ENCODE measurements around the gene ISM1.

Gene ISM1

DNA sequence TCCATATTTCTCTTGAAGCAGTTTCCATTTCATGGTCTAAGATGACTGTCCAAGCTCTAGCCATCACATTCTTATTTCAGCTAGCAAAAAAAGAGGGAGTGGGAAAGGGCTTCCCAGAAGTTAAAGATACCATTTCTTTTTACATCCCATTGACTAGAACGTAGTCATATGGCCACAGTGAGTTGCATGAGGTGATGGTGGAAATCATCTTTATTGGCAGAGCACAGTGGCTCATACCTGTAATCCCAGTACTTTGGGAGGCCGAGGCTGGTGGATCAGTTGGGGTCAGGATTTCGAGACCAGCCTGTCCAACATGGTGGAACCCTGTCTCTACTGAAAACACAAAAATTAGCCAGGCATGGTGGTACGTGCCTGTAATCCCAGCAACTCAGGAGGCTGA, 99.6 kb downstream of the ISM1 start:
- no peak for DNase-seq

DNA sequence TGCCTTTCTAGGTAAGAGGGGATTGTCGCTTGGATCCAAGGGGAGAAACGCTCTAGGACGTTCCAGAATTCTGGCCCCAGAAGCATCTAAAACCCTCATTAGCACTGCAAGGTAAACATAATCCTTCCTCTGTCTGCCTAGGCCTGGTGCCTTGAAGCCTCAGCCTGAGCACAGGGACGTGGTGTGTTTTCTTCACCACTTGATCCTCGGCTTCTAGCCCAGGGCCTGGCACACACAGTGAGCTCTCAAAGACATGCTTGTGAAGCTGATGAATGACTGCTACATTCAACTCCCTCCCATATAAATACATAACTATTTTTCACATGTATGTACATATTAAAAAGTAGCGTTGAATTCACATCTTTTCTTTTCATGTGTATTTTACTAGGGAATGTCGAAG, 100.3 kb downstream of the ISM1 start:
- no peak for DNase-seq

DNA sequence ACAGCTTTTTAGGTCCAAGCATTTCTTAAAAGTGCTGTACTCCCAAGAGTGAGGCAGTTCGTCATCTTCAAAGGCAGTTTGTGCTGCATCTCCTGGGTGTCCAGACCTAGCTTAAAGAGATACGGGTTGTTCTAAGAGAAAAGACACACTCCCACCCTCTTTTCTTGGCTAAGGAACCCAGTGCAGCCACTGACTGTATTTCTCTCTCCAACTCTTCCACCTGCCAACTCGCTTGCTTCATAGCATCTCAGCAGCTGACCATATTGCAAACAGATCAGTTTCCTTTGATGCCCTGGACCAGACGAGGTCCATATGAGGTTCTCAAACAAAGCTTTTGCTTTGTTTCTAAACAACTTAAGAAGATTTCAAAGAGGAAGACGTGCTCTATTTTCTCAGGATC, 101.1 kb downstream of the ISM1 start:
- no peak for DNase-seq

DNA sequence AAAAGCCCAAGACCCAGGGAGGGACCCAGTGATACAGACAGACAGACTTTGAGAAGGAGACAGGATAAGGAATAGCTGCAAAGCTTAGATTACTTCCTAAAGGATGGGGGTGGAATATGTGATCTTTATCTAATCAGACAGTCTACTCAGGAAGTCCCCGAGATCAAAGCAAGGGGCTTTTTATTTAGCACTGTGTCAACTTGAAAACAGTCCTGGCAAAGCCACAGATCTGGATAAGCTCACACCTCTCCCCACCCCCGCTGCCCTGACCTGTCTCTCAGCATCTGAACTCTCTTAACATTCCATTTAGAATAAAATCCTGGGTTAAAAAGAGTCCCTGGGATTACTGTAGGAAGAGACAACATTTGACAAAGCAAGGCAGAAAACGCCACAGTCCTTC, 101.5 kb downstream of the ISM1 start:
- DNase-seq, result no peak

DNA sequence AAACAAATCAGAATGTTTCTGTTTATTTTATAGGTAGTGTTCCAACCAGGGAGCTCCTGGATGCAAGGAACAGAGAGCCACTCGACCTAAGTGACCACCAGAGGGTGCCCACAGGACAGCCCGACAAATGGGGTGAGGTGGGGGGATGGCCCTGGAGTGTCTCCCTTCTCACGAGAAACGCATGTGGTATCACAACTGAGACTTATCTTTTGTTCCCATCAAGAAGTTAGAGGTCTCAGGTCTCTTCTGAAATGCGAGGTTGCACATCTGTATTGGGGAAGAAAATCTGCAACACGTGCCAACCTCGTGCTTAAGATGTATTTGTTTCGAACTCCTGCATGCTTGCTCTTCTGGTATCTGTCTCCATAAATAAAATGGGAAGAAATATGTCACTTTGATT, 104.0 kb downstream of the ISM1 start:
- no peak for DNase-seq

DNA sequence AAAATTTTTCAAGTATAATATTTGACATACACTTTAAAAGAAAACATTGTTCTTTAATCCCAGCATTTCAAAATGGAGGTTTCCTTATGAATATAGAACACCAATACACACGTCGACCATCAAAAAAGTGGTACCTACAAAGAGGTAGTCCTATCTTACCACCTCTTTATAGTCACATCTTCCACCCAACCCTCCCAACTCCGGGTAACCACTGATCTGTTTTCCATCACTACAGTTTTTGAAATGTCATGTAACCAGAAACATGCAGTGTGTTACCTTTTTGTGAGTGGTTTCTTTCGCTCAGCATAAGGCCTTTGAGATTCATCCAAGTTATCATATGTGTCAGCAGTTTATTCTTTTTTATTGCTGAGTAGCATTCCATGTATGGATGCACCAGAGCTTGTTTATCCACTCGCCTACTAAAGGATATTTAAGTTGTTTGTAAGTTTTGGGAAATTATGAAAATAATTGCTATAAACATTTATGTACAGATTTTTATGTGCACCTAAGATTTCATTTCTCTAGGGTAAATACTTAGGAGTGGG, 104.8 kb downstream of the ISM1 start:
- no peak for DNase-seq

DNA sequence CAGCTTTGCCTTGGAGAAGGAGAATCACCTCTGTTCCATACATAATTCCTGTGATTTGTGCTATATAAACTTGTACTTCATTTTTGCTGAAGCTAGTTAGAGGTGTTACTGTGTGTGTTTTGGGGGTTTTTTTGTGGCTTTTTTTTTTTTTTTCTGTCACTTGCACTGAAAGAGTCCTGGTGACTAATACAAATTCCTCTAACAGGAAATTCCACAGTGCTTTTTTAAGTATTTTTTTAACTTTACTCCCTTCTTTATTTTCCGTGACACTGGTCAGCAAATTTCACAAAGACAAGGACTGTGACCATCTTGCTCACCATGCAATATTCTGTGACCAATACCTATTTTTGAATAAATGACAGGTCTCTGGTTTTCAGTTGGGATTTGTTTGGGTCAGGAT, 110.5 kb downstream of the ISM1 start:
- DNase-seq, result no peak

DNA sequence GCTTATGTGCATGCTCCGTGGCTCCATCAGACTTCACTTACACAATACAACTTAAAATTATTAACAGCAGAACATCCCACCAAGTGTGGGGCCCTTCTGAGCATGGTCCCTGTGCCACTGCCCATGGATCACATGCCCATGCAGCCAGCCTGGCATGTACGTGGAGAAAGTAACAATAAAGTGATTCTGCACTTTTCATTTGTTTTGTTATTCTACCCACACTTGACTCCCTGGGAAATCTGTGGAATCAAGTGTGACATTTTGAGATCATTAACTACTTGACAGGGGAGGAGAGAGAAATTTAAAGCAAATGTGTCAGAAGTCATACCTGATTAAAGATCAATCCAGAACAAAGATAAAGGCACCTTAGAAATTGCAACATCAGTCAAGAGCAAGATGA, 112.0 kb downstream of the ISM1 start:
- DNase-seq, result no peak

DNA sequence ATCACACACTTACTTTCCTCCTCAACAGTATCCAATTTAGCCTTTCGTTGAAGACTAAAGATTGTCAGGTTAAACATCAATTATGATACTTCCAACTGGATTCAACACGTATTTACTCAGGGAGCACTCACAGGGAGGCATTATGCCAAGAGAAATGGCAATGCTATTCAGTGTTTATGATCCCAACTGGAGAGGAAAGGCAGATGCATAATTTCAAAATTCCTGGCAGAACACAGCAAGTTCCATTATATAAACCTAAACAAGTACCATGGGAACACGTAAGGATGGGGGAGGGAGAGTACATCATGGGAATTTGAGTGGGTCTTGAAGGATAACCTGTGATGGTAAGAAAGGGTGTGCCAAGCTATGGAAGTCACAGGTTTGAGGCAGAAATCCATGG, 112.7 kb downstream of the ISM1 start:
- no peak for DNase-seq

DNA sequence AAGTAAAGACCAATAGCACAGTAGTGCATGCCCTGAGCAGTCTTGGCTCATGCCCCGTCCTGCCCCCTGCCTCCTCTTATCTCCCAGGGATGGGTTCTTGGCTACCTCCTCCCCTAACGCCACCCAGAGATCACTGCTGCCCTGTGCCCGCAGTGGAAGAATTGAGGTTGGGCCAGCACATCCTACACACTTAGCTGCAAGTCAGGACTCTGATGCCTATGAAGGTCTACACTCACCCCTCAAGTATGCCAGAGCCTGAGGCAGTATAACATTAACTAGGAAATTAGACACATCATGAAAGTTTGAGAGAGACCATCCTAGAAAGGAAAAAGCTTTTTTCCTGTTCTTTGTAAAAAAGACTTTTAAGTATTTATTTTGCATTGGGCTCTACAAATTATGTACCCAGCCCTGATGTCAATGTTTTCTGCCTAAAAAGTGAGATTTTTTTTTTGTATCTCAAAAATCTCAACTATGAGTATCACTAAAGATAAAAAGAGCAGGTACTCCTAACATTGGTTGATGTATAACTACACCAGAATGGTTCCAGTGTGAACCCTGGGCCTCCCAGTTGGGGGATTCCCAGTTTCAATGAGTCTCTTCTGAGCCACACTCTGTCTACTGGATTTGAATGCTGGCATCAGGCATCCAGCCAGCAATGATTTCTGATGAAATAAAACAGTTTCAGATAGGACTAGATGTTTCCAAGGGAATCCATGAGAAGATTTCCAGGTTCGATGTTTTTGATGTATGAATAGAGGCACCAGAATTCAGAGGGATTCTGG, 115.4 kb downstream of the ISM1 start:
- no peak for DNase-seq

DNA sequence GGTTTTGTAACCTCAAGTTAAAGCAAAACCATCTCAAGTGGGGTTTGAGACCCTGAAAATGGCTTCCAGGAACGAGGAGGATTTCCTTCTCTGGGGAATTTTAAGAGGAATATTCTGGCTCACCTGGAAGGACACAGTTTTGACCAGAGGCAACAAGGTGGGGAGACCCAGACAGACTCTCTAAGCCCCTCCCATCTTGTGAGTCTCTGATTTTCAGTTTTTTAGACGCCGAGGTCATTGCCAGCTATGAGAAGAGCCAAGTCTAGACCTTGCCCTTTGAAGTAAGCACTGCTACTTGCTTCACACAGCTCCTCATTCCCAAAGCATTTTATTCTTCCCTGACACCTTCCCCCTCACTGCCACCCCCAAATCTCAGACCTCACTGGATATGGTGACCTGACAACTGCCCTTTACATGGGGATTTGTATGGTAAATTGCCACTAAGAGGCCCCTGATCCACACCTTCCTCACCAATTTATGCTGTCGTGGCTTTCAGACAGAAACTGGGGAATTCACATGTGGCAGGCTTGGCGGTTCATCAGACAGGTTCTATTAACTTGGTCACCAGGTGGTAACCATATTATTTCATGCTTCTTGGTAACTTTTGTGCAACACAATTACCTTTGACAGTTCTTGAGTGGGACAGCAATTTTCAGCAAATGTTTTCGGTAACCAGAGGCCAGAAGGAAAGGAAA, 116.2 kb downstream of the ISM1 start:
- DNase-seq, result no peak

DNA sequence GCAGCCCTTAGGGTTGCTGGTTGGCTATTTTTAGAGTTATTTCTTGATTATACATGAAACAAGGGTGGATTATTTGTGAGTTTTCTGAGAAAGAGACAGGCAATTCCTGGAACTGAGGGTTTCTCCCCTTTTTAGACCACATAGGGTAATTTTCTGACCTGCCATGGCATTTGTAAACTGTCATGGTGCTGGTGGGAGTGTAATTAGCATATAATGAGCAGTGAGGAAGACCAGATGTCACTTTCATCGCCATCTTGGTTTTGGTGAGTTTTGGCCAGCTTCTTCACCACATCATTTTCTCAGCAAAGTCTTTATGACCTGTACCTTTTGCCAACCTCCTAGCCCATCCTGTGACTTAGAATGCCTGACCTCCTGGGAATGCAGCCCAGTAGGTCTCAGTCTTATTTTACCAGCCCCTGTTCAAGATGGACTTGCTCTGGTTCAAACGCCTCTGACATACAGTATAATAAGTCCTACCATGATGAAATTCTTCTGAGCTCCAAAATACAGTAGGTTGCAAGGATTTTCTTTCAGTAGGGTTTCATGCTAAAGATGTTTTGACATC, 117.1 kb downstream of the ISM1 start:
- no peak for DNase-seq

DNA sequence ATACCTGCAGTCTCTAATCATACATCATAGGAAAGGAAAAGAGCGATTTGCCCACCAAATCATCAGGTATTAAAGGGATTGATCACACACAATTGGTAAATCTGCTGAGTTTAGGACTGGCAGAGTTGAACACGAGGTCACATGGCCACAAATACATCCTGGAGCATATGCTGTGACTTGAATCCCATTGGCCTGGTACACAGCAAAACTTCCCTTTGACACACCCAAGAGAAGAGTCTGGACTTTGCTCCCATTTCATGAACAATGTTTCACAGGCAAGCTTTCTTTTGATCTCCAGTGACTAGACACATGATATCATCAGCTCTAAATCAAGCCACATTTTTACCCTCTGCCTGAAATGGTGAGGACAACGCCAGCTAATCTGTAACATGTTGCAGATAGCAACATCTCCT, 117.9 kb downstream of the ISM1 start:
- no peak for DNase-seq

DNA sequence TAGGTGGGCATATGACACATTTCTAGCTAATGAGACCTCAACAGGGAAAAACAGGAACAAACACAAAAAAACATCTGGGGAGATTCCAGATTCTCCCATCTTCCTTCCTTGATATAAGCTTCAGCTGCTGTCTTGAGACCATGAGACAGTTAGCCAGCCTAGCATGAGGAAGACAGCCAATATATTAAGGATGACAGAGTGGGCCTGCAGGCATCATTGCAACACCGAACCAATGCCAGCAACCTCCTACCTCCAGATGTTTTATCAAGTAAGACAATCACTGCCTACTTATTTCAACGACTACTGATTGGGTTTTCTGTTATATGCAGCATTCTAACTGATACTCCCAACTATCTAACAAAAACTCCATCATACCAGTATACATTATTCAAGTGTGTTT, 119.0 kb downstream of the ISM1 start:
- DNase-seq, result no peak

DNA sequence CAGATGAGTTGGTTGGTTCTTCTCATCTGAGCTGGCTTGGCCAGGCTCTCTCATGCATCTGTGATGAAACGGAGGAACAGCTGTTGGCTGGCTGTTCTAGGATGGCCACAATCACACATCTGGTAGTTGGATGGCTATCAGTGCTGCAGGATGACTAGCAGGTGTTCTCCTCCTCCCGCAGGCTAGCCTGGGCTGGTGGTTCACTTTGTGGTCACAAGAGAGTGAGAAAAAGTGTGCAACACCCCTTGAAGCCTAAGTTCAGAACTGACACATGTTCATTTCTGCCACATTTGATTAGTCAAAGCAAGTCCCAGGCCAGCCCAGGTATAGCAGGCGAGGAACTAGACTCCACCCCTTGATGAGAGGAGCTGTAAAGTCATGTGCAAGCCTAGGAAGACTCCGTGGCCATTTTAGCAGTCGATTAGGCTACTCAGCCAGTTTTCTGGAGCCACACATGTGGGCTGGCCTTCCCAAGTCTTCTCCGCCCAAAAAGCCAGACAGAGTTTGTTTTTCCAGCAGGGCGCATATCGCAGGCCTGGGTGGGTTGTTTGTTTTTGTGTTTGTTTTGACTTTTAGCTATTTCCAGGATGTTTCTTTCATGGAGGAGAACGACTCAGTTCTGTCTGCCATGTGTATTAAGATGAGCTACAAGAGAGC, 120.8 kb downstream of the ISM1 start:
- DNase-seq, result no peak

DNA sequence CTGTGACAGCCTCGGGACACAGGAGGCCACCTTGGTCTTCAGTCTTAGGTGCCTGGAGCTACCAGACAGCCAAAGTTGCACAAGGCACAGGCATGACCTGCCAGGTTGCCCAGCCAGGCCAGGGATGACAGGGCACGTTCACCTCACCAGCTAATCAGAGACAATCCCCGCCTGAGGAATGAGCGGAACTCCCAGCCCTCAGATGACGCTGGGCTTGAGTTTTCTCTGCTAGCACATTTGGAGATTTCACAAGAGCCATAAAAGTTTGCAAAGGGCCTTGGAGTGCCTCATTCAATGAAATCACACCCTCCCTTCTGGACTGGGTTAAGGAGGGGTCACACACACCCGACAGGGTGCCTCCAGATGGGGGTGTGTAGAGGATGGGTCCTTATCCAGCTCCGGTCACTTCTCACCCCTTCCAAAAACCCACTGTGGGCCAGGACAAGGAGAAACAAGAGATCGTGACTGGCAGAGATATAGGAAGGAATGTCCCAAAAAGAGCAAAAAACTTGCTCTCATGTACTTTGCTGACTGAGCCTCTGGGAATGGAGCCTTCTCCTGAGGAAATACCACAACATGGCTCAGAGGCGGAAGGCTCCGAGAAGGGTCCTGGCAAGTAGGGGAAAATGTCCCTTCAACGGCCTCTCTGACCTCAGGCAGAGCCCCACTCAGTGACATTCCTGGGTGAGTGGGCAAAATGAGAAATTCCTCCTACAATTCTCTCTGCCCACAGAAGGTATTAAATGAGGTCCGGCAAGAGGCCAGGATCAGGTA, 121.6 kb downstream of the ISM1 start:
- no peak for DNase-seq

DNA sequence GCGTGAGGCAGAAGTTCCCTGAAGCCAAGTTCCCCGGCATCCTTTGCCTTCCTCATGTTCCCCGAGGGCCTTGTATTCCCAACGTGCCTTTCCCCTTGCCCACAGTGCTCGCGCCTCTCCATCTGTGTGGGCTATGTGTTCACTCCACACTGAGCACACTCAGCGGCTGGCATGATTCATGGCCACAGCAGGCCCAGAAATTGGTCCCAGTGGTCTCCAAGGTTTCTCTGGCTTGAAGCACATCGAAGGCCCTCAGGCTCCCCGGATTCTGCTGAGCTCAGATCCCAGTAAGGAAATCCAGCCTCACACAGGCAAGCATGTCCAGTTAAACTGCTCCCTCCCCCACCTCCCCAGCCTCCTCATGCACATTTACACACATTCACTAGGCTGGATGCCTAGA, 123.6 kb downstream of the ISM1 start:
- no peak for DNase-seq

DNA sequence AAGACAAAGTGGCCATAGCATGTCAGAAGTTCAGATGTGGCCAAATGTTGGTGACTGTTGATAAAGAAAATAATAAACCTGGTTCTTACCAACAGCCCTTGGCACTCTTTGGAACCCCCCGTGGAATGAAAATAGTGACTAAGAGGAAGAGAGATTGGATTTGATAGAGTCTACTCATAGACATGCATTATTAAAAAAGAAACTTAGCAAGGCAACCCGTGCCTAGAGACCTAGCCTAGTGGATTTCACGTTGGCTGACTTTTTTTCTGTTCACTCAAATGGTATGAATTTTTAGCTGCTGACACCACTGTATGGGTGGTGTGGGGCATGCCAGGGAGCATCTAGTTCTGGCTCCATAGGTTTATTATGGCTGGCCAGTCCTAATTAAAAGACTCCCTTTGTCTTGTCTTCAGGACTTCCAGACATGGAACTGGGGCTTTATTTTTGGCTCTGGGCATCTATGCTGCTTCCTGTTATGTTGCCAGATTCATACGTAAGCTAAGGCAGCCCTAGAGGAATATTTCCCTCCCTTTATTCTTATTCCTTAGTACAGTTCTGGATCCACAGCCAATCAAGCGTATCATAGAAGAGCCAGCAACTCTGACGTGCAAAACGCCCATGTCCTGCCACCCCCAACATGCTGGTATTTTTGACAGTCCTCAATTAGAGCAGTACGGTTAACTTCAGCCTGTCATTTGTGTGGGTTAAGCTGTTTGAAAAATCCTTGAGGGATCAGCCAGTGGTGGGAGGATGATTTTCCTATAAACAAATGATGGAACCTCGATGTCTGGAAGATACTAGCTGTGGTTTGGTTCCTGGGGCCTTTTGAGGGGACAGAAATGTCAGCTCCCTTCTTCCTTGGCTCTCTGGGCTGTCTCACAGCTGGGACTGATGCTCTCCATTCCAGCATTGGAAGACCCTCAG, 127.5 kb downstream of the ISM1 start:
- DNase-seq, result no peak

DNA sequence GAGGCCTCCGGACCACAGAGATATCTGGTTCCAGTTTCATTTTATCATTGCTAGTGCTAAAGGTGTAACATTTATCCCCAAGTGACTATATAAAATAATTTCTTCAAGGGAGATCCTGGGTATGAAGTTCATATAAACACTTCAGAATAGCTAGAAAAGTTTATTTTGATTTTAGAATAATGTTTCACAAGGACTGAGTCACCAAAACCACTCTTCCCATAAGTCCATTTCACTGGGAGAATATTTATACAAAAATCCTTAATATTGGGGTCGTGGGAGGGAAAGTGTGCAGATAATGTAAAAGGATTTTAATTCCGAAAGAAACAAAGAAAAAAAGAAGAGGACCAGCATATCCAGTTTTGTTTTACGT, 128.1 kb downstream of the ISM1 start:
- DNase-seq, result no peak
